Left forelimb (tissue), 1 donor: Measurements from ENCODE around the gene DHCR7.
A peak's percentile ranks its signal among the peaks of the same experiment; 100 is the strongest.

Experiments
- DNase-seq: peaks from one replicate; pipeline ENCODE4 v3.0.0-alpha.2; 2018; ENCODE audit warnings: low spot score

DHCR7 gene

DNA sequence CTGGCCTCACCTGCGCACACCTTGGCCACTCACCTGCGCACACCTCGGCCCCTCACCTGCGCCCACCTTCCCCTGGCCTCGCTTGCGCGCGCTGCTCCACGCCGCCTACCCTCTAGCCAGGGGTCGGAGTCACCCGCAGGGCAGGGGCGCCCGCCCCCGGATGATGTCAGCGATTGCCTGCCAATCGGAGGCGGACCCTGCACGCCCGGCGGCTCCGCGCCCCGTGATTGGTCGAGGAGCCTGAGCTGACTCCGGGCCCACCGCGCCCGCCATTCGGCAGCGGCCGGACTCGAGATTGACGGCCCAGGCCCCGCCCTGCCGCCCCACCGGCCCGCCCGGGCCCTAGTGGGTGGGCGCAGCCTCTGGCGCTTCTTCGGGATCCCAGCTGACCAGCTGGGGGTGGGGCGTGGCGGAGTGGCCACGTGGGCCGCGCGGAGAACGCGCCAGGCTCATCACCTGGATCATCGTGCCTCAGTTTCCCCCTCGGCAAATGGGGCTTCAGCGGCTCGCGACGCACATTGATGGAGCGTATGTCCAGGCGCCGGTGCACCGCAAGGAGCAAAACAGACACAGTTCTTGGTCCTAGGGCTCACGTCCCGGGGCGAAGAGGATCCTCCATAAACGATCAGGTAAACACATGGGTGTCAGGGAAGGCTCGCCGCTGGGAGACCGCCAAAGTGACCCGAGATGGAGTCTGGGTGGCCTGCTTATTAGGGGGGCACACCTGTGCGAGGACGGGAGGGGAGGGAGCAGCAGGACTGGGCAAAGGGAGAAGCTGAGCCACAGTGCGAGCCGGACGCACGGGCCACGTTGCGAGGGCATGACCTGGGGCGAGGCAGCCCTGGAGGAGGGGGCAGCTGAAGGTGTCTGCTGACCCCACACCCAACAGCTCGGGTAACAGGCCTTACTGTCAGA, at the start of gene DHCR7:
Gene DHCR7, minus strand, starts transcription at position 137 of the 915 bp plus-strand sequence. CDS start 3,441 bp downstream, outside the sequence.
- DNase-seq, result peak; percentile 94

DNA sequence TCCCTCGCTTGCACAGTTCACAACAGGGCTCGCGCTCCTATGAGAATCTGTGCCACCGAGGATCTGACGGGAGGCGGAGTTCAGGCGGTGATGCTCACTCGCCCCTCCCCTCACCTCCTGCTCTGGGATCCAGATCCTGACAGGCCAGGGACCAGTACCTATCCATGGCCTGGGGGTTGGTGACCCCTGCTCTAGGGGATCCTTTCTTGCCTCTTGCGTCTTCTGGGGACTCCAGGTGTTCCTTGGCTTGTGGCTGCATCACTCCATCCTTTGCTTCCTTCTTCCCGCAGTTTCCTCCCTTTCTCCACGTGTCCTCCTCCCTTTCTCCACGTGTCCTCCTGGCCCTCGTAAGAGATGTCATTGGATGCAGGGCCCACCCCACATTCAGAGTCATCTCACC, 48.2 kb upstream of the DHCR7 start:
- DNase-seq, result peak; percentile 49

DNA sequence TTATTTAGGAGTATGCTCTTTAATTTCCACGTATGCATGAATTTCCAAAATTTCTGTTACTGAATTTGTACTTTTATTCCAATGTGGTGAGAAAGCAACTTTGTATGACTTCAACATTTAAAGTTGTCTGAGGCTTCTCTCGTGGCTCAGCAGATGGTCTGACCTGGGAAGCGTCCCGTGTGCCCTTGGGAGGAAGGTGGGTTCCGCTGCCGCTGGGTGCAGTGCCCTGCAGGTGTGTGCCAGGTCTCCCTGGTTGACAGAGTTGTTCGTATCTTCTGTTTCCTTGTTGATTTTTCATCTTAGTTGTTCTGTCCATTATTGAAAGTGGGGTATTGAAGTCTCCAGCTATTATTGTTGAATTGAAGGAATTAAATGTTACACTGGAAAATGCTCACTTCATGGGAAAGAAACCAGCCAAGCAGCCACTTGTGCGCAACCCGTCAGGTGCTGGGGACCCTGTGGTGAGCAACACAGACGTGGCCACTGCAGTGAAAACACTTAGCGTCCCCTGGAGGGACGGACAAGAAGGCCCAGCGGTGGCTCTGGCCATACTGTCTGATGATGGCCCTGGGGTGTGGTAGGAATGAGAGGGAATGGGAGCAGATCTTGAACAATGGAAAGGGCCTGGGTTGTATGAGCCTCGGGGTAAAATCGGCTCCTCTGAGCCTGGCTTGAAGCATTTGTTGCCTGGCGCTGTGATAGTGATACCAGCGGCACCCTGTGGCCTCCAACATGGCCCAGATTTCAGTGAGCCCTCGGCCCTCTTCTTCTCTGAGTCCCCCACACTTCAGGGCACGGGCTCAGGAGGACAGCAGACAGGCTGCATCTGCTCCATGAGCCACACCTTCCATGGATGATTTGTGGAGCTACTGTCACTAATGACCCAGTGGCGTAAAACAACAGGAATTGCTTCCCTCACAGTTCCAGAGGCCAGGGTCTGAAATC, 47.4 kb upstream of the DHCR7 start:
- DNase-seq, result peak; percentile 58

DNA sequence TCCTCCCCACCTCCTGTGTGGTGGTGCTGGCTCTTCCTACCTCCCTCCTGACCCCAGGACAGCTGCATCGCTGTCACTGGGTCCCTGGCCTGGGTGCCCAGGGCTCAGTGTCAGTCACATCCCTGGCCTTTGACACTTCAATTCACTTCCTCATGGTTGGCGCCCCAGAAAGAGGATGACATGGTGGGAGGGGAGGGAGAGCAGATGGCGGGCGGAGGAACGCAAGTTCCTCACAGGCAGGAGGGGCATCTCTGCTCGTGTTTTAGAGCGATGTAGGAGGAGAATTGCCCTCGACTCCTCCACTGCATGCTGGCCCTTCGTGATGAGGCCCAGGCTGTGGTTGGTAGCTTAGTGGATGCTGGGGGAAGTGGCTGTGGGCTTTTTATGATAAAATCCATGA, 43.7 kb upstream of the DHCR7 start:
- DNase-seq, result peak; percentile 36

- DNase-seq, result peak; percentile 55
These were observed 43.3 kb upstream of the DHCR7 start for GRCh38 chr11:71491531-71491930.

DNA sequence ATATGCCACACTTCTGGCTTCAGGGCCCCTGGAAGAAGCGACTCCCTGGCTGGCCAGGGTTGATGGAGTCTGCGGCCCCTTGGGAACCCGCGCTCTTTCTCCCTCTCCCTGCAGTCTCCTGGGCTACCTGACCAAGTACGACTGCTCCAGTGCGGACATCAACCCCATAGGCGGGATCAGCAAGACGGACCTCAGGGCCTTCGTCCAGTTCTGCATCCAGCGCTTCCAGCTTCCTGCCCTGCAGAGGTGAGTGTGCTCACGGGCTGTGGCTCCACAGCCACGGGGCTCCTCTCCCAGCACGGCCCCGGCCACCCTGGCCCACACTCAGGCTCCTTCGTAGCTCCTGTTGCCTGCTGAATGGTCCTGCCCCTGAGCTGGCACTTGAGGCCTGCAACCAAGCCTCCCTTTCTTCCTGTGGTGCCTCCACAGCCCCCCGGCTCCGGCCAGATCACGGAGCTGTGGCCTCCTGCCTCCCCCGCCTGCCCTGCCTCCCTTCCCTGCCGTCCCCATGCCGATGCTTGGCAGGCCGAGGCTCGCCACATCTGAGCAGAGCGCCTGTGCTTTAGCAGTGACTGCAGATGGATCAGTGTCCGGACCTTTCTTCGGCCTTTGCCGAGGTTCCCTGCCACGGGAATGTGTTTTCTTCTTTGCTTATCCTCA, 42.7 kb upstream of the DHCR7 start:
- peak; percentile 59 for DNase-seq

DNA sequence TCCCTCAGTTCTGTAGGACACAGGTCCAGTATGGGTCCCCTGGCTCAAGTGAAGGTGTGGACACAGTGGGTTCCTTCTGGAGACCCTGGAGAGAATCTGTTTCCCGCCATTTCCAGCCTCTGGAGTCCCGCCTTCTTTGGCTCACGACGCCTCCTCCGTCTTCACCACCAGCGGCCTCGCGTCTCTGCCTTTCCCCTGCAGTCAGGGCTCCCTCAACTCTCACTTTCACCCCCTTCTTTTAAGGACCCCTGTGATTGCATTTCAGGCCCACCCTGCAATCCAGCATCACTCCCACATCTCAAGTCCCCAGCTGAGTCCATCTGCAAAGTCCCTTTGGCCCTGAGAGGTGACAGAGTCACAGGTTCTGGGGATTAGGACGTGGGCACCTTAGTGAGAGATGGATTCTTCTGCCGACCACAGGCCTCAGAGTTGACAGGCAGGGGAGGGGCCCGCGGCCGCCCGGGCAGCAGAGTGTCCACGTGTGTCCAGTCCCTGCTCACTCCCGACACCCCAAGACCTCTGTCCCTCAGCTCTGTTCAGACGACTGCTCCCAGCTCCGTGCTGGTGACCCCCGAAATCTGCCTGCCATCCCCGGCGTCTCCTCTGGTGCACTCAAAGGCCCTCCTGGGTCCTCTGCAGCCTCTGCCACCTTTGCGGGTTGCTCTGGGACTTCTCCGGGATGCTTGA, 42.0 kb upstream of the DHCR7 start:
- DNase-seq, result peak; percentile 18

DNA sequence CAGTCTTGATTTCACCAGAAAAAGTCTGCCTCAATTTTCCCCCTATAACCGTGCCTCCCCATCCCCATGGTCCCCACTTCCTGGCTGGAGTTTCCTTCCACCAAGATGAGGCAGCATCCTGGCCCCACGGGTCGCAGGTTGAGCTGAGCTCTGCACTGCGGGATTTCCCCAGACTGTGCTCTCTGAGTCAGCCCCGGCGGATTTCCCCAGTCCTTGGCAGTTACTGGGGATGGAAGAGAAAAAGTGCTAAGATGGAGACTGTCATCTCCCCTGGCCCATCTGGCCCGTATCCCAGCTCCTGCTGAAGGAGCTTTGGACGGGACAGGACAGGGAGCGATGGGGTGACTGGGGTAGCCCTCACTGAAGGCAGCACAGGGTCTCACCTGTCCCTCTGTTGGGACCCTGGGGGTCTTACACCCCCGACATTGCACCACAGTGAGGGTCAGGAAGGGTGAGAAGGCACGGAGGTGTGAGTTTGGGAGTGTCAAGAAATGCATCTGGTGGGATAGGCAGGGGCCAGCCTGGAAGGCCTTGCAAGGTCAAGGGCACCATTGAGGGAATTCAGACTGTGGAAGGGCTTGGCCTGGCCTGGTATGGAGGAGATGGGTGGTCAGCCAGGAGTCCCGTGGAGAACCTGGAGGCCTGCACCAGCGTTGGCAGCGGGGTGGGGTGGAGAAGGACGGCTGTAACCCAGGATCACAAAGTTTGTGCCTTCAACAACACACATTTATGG, 41.3 kb upstream of the DHCR7 start:
- peak; percentile 38 for DNase-seq

GRCh38 chr11:71488681-71489270, 40.6 kb upstream of the DHCR7 start:
- peak; percentile 34 for DNase-seq

DNA sequence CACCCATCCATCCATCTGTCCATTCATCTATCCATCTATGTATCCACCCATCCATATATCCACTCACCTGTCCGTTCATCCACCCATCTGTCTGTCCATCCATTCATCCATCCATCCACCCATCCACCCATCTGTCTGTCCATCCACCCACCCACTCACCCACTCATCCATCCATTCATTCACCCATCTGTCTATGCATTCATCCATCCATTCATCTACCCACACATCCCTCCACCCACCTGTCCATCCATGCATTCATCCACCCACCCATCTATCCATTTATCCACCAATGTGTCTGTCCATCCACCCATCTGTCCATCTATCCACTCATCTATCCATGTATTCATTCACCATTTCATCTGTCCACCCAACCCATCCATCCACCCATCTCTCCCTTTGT, 38.1 kb upstream of the DHCR7 start:
- DNase-seq, result peak; percentile 3

GRCh38 chr11:71485466-71485865, 37.3 kb upstream of the DHCR7 start:
- peak; percentile 47 for DNase-seq

DNA sequence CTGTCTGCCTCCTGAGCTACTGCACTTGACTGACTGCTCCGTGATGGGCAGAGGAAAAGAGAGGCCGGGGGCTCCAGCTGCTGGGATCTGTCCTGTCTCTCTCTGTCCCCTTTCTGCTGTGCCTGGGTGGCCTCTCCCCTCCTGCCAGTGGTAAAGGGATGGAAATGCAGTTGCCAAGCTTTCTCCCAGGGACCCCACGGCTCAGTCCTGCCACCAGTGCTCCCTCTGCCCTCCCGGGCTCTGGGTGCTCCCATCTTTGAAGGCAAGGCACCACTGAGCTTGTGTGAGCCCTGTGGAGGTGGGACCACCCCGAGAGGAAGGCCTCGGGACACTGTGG, 36.8 kb upstream of the DHCR7 start:
- DNase-seq, result peak; percentile 44

DNA sequence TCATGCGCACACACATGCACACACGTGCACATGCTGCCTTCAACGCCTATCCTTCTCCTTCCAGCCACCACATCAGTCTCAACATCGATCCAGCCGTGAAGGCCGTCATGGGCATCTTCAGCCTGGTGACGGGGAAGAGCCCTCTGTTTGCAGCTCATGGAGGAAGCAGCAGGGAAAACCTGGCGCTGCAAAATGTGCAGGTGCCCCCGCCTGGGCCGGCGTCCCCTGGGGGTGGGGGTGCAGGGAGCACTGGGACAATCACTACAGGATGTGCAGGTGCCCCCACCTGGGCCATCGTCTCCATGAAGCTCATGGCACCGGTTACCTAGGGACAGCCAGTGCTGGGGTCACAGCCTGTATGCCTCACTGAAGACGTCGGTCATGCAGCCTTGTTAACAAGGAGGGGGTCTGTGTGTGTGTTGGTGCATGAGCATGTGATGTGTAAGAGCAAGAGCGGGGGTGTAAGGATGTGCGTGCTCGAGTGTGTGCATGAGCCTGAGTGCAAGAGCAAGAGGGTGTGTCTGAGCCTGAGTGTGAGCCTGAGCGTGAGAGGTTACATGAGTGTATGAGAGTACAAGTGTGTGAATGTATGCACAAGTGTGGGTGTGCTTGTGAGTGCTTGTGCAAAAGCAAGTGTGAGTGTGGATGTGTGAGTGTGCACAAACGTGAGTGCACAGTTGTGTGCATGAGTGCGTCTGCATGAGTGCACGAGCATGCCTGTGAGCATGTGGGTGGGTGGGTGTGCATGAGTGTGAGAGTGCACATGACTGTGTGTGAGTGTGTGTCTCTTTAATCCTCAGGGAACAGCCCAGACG, 36.3 kb upstream of the DHCR7 start:
- peak; percentile 64 for DNase-seq

GRCh38 chr11:71483692-71484091, 35.5 kb upstream of the DHCR7 start:
- DNase-seq, result peak; percentile 52

GRCh38 chr11:71482746-71483364, 34.7 kb upstream of the DHCR7 start:
- peak; percentile 37 for DNase-seq

DNA sequence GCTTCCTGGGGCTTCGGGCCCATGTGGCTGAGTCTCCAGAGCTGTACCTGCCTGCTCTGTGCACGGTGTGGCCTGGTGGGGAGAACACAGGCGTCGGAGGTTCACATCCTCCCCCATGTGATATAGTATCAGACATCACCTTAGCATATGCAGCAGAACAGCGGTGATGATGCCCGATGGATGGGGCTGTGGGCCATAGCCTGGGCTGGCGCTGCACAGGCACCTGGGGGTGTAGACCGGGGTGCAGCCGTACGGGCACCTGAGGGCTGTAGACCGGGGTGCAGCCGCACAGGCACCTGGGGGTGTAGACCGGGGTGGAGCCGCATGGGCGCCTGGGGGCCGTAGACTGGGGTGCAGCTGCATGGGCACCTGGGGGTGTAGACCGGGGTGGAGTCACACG, 34.0 kb upstream of the DHCR7 start:
- no peak for DNase-seq

DNA sequence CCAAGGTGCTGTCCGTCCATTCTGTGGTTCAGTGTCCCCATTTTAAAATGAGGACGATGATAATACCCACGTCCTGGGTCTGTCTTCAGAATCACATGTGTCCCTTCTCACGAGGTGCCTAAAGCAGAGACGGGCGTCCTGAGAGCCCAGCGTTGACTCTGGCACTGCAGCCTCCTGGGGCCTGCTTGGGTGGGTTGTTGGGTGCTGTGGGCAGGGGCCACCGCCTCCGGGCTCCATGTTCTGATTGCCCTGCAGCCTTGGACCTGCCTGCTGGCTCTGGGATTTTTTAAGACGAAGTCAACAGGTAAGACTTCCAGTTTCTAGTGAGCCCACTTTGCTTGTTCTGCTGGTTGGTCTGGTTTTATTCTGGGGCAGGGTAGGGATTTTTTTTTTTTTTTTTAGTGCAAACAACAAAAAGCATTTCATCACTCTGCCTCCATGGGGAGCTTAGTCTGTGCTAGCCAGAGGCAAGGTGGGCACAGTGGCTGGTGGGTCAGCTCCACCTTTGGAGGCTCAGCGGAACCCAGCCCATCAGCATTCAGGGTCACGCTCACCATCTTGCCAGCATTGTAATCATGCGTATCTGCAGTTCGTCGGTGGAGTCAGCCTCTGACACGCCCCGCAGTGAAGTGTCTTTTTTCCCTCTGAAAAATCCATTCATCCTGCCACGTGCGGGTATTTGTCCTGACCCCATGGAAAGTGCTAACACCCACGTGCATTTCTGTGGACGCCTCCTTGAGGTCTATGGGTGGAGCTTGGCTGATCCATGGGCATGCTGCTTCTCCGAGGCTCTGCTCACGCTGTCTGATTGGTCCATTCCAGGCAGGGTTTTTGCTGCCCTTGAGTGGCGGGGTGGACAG, 33.1 kb upstream of the DHCR7 start:
- no peak for DNase-seq

DNA sequence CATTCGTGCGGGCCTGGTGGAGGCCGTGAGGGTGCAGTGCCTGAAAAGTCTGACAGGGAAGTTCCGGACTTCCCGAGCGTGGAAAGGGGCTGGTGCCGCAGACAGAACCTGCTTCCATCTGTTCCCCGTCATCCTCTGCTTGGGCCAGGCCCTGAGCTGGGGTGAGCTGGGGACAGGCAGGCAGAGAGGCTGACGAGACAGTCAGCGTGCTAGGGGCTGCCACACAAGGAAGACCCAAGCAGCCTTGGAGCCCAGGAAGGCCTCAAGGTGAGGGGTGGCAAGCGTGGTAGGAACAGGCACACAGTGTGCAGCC, 30.3 kb upstream of the DHCR7 start:
- no peak for DNase-seq
